PFSK-1 (cell line): ENCODE measurements around the gene PTPRA.

ENCODE experiments used
- FOXP2 ChIP-seq: optimal IDR thresholded peaks from 2 replicates; pipeline ENCODE3; 2011; ENCODE audit warnings: borderline replicate concordance, control low read depth, inconsistent platforms; ENCODE audit not compliant: insufficient read depth; ENCODE audit errors: extremely low read length, extremely low read depth
- POLR2AphosphoS5 ChIP-seq: IDR thresholded peaks from 2 replicates; pipeline ENCODE4 v1.6.1; 2012; ENCODE audit warnings: low read depth, mild to moderate bottlenecking, control low read depth, low read length, moderate library complexity
- REST ChIP-seq, 2 experiments: IDR thresholded peaks; 2 replicates each; pipeline versions ENCODE4 v1.6.1 to v1.8.0; 2011 to 2012; ENCODE audit warnings: low read depth in 2 of 2, low read length in 2 of 2, control low read depth in 1 of 2, inconsistent platforms in 1 of 2, mild to moderate bottlenecking in 1 of 2, moderate library complexity in 1 of 2; ENCODE audit not compliant: insufficient read depth in 1 of 2
- SIN3A ChIP-seq: IDR thresholded peaks from 2 replicates; pipeline ENCODE4 v1.6.1; 2012; ENCODE audit warnings: mild to moderate bottlenecking, low read length, moderate library complexity, borderline replicate concordance; ENCODE audit not compliant: insufficient read depth

DNA sequence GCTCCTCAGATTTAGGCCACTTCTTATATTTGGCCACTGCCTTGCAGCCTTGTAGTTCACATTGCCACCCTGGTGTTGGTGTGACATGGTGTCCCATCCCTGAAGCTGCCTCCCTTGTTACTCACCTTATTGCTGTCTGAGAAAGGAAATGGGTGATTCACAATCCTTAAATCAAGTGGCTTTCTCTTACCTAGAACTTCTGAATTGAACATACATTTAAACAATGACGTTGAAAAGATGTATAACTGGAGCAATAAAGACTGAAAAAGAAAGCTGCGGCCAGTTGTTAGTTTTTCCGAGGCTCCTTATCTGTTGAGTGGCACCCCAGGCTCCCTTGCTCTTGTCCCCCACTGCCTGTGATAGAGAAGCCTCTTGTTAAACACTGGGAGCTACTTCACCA lies 141.4 kb downstream of the PTPRA start:
- TF ChIP-seq SIN3A (no peak), POLR2AphosphoS5 (no peak), REST (IDR thresholded peaks at IDR 0.05; ENCODE audit: insufficient read depth in 1 of 2, low read depth in 2 of 2, low read length in 2 of 2) (no peak), FOXP2 (no peak)
